IPS DF 4.7 (cell line): ENCODE results near the gene SLC16A9.
"Not testable (repeated sequence)": the region's sequence is repeated elsewhere in the genome, so short reads cannot be mapped to it uniquely, and the experiment has no call there.

Experiments used
- DNase-seq: peaks from one replicate; pipeline ENCODE4 v3.0.0-alpha.2; 2013; ENCODE audit warnings: low spot score; ENCODE audit errors: extremely low read depth

Gene SLC16A9, protein sequence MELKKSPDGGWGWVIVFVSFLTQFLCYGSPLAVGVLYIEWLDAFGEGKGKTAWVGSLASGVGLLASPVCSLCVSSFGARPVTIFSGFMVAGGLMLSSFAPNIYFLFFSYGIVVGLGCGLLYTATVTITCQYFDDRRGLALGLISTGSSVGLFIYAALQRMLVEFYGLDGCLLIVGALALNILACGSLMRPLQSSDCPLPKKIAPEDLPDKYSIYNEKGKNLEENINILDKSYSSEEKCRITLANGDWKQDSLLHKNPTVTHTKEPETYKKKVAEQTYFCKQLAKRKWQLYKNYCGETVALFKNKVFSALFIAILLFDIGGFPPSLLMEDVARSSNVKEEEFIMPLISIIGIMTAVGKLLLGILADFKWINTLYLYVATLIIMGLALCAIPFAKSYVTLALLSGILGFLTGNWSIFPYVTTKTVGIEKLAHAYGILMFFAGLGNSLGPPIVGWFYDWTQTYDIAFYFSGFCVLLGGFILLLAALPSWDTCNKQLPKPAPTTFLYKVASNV

DNA sequence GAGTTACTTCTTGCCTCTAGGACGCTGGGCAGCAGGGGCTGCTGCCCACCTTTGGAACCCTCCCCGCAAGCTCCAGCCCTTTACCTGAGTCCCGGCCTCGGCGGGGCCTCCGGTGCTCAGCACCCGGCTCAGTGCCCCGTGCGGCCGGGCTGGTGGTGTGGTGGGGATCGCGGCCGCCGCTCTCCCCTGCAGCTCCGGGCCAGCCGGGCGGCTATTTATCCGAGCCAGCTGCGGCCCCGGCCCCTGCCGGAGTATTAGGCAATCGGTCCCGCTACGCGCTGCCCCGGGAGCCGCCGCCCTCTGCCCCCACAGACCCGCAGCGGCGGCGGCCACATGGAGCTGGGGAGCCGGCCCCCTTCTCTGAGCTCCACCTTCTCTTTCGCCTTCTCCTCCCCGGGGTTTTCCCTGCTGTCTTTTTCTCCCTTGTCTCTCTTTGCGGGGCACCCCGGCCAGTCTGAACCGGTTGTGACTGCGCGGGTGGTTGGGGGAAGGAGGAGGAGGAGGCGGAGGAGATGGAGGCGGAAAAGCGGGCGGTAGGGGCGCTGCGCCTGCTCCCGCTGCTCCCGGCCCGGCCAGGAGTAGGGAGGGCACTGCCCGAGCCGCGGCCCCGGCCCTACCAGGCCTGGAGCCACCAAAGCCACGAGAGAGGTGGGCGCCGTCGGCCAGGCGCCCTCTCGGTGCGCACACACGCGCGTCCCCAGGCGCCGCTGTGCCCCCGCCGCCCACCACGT is at the start of gene SLC16A9:
TSS of gene SLC16A9 (minus strand) at position 456 of the 731 bp plus-strand sequence. CDS start 25,559 bp downstream, outside the sequence.
- no peak for DNase-seq

DNA sequence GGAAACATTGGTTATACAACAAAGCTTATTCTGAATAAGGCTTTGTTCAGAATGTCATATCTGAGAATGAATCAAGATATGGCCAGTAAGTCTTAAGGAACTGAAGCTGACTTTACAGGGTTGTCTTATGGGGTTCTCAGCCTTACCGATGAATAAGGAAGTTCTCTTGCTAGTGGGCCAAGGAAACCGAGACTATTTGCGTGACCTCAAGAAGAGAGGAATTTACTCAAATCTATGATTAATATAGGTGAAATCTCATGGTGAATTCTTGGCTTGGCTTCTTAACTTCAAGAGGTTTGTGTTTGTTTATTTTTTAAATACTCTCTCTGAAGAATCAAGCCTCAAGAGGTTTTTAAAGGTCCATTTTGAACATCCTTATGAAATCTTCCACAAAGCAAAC is 48.3 kb upstream of the SLC16A9 start:
- no peak for DNase-seq

DNA sequence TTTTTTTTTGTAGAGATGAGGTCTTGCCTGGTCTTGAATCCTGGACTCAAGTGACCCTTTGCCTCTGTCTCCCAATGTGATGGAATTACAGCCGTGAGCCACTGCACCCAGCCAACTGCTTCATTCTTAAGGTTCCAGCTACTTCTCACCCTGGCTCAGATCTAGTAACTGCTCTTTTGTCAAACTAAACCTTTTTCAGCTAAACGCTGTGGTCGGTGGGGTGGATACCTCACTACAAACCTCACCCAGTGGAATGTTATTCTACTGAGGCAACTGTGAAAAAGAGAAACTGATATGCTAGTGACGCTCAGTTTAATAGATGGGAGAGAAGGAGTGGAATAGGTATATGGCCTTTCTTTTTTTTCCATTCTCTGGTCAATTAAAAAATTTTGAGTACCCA is 45.3 kb upstream of the SLC16A9 start:
- DNase-seq: no peak

DNA sequence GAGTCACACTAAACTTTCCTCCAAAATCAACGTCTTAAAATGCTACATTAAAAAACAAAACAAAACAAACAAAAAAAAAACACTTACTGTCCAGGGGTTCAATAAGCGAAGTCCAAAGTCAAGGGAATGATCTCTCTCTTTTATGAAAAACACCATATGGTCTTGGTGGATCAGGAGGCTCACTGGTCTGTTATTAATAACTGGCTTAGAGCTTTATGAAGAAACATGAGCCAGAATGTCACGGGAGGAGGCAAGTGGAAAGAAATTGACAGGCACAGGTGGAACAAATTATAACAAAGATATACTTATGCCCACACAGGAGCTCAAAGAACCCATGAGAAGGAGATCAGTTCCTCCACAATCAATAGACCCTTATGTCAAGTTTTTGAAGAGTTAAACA is 43.6 kb upstream of the SLC16A9 start, which contains the start of gene MRLN:
TSS of gene MRLN (minus strand) at position 189 of the 400 bp plus-strand sequence.
- DNase-seq: no peak

DNA sequence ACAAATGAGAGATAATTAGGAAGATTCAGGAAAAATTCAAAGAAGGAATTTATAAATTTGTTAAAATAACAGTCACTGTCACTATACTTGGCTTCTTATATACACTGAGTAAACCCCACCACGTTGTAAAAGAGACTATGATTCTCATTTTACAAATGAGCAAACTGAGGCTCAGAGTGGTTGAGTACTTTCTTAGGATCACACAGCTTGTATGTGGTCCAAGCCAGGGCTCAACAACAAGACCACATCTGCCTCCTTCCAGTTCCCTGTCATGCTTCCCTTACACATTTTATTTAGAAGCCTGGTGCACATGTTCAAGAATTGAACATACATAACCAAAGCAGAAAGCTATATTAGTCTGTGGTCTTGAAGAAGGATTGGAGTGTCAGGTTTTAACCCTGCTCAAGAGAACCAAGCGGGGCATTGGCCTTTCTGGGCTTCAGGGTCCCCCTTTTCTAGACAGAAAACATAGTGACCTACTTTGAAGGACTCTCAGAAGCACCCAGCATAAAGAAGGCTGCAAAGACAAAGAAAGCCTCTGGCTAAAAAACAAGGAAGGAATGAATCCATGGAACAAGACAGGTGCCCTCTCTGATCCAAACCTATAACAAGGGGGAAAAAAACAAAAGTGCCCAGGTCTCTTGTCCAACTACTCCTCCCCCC is 42.8 kb upstream of the SLC16A9 start:
- DNase-seq: no peak

DNA sequence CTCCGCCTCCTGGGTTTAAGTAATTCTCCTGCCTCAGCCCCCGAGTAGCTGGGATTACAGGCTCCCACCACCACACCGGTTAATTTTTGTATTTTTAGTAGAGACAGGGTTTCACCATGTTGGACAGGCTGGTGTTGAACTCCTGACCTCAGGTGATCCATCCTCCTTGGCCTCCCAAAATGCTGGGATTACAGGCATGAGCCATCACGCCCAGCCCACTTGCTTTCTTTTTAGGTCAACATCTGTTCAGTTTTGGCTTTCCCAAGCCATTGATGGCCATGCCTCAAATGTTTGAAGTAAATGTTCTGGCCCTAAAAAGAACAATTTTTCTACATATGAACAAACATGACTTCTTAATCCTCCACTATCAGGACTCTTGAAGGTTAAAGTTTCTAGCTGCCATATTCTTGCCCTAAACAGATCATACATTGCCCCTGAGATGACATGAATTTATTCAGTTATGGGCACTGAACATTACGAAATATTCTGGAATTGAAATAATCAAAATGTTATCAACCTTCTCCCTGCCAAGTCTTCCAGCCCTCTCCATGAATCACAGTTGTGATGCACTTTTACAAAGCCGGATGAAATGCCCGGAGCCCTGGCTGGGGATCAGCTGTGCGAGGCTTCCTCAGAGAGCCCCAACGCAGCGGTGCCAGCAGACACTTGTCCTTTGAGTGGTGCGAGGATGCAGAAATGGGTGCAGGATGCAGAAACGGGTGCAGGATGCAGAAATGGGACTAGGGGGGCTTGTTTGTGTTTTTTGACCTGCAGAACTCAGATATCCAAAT is 40.7 kb upstream of the SLC16A9 start:
- no peak for DNase-seq

DNA sequence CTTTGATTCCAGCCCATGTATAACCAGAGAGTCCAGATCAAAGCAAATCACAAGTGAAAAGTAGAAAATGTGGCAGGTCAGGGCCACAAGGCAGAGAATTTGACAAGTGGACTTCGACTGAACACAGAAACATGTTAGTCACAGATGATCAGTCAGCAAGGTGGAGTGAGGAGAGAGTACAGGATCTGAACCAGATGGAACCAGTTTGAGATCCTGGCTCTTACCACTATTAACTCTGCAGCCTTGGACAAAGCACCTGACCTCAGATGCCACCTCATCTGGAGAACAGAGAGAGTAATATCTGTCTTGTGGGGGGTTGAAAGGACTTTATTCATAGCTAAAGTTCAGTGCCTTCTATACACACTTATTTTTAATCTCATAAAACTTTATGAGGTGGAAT is 39.2 kb upstream of the SLC16A9 start:
- DNase-seq: no peak

DNA sequence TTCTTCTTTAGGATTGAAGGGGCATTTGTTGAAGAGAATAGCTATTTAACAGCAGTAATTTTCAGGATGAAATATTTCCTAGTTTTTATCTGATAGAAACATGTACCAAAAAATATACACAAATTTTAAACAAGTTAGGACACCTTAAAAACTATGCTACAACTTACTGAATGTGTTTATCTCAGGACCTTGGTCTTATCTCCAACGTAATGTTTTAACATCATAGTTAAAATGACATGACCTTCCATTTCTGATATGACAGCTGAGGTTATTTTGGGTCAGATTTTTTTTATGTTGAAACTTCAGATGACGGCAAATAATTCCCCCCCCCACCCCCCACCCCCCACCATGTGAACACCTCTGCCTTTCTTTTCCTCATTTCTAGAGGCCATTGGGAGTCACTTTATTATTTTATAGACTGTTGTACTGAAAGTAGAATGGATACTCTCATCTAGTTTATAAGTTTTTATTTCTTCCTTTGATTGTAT is 35.6 kb upstream of the SLC16A9 start:
- no peak for DNase-seq

DNA sequence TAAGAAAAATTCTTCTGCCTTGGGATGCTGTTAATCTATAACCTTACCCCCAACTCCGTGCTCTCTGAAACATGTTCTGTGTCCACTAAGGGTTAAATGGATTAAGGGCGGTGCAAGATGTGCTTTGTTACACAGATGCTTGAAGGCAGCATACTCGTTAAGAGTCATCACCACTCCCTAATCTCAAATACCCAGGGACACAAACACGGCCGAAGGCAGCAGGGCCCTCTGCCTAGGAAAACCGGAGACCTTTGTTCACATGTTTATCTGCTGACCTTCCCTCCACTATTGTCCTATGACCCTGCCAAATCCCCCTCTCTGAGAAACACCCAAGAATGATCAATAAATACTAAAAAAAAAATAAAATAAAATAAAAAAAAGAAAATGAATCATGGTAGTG is 35.1 kb upstream of the SLC16A9 start:
- DNase-seq: not testable (repeated sequence)

DNA sequence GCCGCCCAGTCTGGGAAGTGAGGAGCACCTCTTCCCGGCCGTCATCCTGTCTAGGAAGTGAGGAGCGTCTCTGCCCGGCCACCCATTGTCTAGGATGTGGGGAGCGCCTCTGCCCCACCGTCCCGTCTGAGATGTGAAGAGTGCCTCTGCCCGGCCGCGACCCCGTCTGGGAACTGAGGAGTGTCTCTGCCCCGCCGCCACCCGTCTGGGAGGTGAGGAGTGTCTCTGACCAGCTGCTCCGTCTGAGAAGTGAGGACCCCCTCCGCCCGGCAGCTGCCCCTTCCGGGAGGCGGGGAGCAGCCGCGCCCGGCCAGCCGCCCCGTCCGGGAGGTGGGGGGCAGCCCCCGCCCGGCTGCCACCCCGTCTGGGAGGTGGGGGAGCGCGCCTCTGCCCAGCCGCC is 34.5 kb upstream of the SLC16A9 start:
- not testable (repeated sequence) for DNase-seq

DNA sequence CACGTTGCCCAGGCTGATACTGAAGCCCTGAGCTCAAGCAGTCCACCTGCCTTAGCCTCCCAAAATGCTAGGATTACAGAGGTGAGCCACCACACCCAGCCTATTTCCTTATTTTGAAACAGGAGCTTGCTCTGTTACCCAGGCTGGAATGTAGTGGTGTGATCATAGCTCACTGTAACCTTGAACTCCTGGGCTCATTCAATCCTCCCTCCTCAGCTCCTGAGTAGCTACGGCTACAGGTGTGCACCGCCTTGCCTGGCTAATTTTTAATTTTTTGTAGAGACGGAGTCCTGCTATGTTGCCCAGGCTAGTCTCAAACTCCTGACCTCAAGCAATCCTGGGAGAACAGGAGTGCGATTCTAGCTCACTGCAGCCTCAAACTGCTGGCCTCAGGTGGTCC is 31.9 kb upstream of the SLC16A9 start:
- DNase-seq: no peak

DNA sequence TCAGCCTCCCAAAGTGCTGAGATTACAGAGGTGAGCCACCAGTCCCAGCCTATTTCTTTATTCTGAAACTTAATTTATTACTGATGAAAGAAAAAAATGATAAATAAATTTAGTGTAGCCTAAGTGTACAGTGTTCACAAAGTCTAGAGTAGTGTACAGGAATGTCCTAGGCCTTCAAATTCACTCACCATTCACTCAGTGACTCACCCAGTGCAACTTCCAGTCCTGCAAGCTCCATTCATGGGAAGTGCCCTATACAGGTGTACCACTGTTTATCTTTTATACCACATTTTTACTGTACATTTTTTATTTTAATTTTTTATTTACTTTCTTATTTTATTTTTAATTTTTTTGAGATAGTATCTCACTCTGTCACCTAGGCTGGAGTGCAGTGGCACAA is 31.4 kb upstream of the SLC16A9 start:
- no peak for DNase-seq

DNA sequence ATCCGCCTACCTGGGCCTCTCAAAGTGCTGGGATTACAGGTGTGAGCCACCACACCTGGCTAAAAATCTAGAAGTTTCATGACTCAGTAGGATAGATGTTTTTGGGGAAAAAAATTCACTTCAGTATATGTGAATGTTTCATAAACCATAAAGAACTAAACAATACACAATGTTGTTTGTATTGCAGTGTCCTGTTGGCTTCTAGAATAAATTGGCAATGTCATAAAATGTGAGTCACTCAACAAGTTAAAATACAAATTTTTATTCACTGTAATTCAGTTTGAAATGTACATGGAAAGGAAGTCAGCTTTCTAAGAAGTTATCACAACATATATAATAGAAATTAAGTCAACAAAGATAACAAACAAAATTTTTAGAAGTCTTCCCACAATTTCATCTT is 27.1 kb upstream of the SLC16A9 start:
- DNase-seq: no peak

DNA sequence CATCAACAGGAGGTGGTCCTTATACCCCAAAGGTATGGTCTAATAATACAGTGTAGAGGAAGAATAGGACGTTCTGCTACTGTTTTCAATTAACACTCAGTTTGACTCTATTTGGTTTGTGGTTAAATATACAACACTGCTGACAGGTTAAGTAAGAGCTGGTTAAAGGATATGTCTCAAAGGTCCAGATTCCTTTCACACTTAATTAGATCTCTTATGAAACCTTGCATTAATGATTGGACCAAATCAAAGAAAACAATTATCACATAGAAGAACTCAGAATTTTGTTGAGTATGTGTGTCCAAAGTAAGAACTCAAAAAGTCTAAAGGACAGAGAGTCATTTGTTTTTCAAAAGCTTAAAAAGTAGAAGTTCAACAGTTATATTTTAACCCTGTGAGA is 25.6 kb upstream of the SLC16A9 start:
- DNase-seq: no peak

DNA sequence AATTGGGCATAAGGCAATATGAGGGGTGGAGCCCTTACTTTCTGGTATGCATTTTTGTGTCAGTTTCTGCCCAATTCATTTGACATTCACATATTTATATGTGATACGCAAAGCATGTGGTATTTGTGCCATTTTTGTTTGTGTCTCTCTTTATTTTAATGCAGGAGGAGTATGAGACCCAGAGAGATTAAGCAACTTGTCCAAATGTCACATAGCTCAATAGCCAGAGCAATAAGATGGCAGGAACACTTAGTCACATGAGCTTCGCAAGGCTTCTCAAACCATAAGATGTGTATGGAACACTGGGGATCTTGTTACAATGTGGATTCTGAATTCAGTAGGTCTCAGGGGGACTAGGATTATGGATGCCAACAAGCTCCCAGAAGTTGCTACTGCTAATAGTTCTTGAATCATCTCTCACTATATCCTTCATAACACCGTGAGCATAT is 24.4 kb upstream of the SLC16A9 start:
- no peak for DNase-seq

DNA sequence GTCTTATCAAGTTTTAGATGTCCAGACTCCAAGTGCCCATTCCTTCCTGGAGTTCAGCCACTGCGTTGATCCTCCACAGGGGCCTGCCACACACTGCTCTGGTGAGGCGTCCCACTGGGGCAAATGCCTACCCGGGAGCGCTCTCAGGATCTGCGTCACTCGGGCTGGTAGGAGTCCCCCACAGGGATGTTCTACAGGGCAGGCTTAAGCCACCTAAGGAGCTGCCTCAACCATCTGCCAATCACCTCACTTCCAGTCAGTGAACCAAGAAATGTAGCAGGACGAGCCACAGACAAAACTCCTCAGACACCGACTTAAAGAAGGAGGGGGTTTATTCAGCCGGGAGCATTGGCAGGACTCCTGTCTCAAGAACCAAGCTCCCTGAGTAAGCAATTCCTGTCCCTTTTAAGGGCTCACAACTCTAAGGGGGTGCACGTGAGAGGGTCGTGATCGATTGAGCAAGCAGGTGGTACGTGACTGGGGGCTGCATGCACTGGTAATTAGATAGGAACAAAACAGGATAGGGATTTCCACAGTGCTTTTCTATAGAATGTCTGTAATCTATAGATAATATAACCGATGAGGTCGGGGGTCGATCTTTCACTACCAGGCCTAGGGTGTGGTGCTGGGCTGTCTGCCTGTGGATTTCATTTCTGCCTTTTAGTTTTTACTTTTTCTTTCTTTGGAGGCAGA is 23.8 kb upstream of the SLC16A9 start:
- not testable (repeated sequence) for DNase-seq

DNA sequence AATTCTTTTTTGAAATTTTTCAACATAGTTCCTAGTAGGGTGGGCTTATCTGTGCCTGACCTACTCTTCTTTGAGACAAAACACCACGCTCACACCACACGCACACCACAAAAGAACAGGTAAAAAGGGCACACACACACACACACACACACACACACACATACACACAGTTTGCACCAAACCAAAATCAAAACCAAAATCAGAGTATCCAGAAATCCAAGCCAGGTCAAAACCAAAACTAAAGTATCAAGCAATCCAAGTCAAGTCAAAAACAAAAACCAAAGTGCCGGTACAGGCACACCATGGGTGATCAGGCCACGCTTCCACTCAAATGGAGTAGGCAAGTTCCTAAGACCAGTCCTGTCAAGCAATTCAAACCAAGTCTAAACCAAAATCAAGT is 23.2 kb upstream of the SLC16A9 start:
- DNase-seq: not testable (repeated sequence)

DNA sequence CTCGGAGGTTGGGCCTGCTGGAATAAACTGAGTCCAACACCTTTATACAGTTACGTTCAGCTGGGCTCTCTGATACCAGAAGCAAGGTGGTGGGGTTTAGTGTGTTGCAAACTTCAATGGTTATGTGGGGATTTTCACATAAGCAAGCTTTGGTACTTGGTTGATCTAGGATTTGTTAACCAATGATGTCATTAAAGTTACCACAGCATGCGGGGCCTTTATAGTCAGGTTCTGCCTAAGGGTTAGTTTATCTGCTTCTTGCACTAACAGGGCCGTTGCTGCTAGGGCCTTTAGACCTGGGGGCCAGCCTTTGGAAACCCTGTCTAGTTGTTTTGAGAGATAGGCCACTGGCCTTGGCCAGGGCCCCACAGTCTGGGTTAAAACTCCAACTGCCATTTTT is 19.5 kb upstream of the SLC16A9 start:
- not testable (repeated sequence) for DNase-seq

DNA sequence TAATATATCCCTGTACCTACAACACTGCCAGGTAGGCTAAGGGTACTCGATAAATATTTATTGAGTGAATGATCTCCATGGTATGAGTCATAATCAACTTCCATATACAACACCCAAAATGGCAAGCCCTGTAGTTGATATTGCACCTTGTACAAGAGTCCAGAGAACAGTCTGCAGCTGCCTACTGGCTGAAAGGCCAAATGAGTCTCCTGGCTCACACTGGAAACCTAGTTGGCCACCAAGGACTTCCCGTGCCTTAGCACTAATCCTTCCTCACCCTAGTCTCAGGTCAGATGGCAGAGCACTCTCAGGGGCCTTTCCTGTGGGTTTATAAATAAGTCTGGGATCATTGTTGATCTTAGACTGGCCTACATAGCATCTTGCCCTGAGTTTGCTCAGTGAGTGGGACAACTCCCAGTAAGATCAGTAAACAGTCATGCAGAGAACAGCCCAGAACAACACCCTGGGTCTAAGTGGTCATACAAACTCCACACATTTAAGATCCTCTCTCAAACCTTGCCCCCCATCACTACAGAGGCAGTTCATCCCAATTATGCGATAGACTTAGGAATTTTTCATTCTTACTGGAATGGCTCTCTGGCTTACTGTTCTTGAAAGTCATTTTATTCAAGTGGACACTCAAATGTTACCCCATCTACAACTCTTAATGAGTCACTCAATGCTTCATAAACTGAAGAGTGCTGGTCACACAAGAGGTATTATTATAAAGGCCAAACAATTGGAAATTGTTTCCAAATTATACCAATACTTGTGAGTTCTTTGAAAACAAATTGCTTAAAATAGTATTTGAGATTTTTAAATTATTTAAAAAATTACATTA is 14.7 kb upstream of the SLC16A9 start:
- no peak for DNase-seq
